ENCODE results near the gene KCNJ1.

- TF ChIP-seq CTCF (conservative IDR thresholded peaks at IDR 0.05) (no peak), EZH2 (IDR thresholded peaks at IDR 0.05; ENCODE audit: low read depth) (no peak)
Observed at GRCh38 chr11:128903248-128904061, 36.4 kb upstream of the KCNJ1 start.

All from PC-9 (cell line).